Measurements from ENCODE around the gene TXNRD2. TPM values are rescaled to one million over a fixed set of nuclear protein-coding genes. Genes with fewer than 3 reads are reported as not detected.

TXNRD2 gene
- total and polyA plus RNA-seq, 8 donors = 9.6 to 41.6 (median 14.8) TPM

DNA sequence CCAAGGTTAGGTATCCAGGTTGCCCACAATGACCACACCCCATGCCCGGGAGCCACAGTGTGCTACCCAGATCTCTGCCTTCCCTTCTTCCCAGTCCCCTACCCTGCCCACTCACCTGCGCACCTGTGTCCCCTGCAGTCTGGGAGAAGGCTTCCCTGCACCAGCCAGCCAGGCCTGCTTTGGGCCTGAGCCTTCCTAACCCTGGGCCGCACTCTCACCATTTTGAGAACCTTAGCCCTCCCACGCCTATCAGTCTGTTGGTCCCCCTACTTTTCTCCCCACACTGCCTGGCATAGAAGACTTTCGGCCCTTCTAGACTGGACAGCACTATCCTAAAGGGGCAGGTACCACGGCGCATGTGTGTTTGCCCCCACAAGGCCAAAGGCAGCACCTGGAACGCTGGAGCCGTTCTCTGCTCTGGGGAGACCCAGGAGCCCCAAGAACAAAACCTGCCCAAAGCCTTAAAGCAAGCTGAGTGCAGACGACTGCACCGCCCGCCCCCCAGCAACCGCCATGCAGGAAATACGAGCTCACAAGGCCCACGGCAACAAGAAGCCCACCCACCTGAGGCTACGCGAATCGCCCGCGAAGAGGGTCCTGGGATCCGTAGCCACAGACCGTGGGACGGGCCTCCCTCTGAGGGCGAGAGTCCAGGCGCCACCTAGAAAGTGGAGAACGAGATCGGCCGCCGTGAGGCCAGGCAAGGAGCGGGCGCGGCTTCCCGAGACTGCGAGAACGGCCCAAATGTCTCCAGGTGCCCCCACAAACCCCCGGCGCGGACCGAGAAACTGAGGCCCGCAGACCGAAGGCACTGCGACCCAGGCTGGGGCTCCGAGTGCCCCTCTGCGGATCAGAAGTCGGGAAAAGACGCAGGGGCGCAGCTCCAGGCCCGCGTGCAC, 87.5 kb downstream of the TXNRD2 start:
- FAIRE-seq = no peak
- H3K27ac ChIP-seq = peak overlapping the region; percentile 70 to 95 (median 90)

GRCh38 chr22:19853058-19853878, 88.3 kb downstream of the TXNRD2 start:
- 17 to 21% methylated on average over 11 of the region's 11 CpGs for WGBS, 2 donors
- Histone ChIP-seq H3K9me3 (no peaks in the 10 kb centered on the region), H3K27me3 (no peaks in the 10 kb centered on the region), H3K27ac (peak overlapping the region in 3 of 4 donors; percentile 70 to 95 (median 90)), H3K4me1 (peaks cover 5 to 16% (median 13%) of the 10 kb centered on the region in 3 donors), H3K36me3 (peaks cover 0 to 8% (median 8%) of the 10 kb centered on the region in 3 donors), H3K4me3 (peak overlapping the region; percentile 60 to 99 (median 86))
- intact Hi-C loops (cut with DNase I) = no loop called here
- FAIRE-seq (no peak), ATAC-seq (no peak), DNase-seq (peak in 2 of 6 donors; percentile 33 to 58)
- TF ChIP-seq, protein P1, sequence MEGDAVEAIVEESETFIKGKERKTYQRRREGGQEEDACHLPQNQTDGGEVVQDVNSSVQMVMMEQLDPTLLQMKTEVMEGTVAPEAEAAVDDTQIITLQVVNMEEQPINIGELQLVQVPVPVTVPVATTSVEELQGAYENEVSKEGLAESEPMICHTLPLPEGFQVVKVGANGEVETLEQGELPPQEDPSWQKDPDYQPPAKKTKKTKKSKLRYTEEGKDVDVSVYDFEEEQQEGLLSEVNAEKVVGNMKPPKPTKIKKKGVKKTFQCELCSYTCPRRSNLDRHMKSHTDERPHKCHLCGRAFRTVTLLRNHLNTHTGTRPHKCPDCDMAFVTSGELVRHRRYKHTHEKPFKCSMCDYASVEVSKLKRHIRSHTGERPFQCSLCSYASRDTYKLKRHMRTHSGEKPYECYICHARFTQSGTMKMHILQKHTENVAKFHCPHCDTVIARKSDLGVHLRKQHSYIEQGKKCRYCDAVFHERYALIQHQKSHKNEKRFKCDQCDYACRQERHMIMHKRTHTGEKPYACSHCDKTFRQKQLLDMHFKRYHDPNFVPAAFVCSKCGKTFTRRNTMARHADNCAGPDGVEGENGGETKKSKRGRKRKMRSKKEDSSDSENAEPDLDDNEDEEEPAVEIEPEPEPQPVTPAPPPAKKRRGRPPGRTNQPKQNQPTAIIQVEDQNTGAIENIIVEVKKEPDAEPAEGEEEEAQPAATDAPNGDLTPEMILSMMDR (IDR thresholded peaks at IDR 0.05) = no peak

More for the DNA sequence above, 87.5 kb downstream of the TXNRD2 start:
- Histone ChIP-seq H3K4me1 (peaks cover 0 to 13% (median 11%) of the 10 kb centered on the region in 3 donors), H3K9me3 (no peaks in the 10 kb centered on the region), H3K36me3 (peaks cover 0 to 8% (median 8%) of the 10 kb centered on the region in 3 donors), H3K27me3 (no peaks in the 10 kb centered on the region), H3K4me3 (peak overlapping the region; percentile 60 to 99 (median 86))
- TF ChIP-seq, protein P1 (IDR thresholded peaks at IDR 0.05) = no peak
- whole genome bisulfite sequencing, 2 donors = 0% methylated on average over 43 to 49 of the region's 49 CpGs
- DNase-seq (peak in 4 of 6 donors; percentile 38 to 60 (median 50)), ATAC-seq (peak; percentile 3 to 9 (median 8))
- intact Hi-C loops (cut with DNase I) = no loop called here

- intact Hi-C loops (cut with DNase I) = no loop called here
- TF ChIP-seq, protein P1 (IDR thresholded peaks at IDR 0.05) = no peak
- Histone ChIP-seq H3K9me3 (no peaks in the 10 kb centered on the region), H3K36me3 (peaks cover 0 to 8% (median 8%) of the 10 kb centered on the region in 3 donors), H3K4me3 (no peak overlapping the region), H3K27ac (no peak overlapping the region), H3K4me1 (peaks cover 5 to 16% (median 13%) of the 10 kb centered on the region in 3 donors), H3K27me3 (no peaks in the 10 kb centered on the region)
- peak in 2 of 6 donors; percentile 53 to 79 for DNase-seq
- WGBS, 2 donors = 88 to 91% methylated on average over 12 of the region's 12 CpGs
- no peak for FAIRE-seq
- ATAC-seq = no peak
These were observed 89.3 kb downstream of the TXNRD2 start for GRCh38 chr22:19852177-19852781.

DNA sequence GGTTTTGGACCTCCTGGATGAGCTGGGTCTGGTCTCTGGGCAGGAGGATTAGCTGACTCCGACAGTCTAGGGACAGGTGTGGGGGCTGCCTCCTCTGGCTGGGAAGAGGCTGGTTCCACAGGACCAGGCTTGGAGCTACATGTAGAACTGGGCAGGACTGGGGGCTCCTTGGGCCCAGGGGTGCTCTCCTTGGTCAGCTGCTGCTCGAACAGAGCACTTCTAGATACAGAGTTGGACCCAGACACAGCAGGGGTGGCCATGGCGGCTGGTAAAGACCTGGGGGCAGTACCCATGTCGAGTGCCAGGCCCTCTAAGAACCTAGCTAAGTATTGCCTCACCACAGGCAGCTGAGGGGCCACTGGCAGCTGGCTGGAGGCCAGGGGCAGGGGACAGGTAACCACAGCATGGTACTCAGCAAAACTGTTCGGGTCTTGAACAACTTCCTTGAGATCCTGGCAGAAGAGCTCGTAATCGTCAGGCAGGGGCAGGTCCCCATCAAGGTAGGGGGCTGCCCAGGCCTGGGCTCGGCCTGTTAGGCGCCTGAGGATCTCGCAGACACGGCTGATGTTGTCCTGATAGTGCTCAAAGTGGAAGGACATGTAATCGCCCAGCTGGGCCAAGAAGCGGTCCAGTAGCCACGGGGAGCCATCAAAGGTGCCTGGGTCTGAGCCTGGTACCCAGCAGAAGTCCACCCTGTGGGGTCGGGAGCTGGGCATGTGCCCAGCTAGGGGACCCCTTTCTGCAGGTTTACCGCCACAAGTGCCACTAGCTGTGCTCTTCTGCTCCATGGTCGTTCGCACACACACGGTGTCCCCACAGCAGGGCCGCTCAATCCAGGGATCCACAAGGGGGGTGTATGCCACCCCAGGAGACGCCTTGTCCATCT, 90.1 kb downstream of the TXNRD2 start:
- TF ChIP-seq, protein P1 (IDR thresholded peaks at IDR 0.05) = no peak
- FAIRE-seq (no peak), ATAC-seq (no peak), DNase-seq (peak in 3 of 6 donors; percentile 18 to 62 (median 40))
- 90 to 92% methylated on average over 21 of the region's 21 CpGs for WGBS, 2 donors
- H3K27ac ChIP-seq = no peak overlapping the region
- no peaks in the 10 kb centered on the region for H3K27me3 ChIP-seq
- H3K4me3 ChIP-seq = no peak overlapping the region
- intact Hi-C loops (cut with DNase I) = no loop called here
- H3K9me3 ChIP-seq = no peaks in the 10 kb centered on the region
- peaks cover 5 to 16% (median 13%) of the 10 kb centered on the region in 3 donors for H3K4me1 ChIP-seq
- H3K36me3 ChIP-seq = peaks cover 0 to 8% (median 8%) of the 10 kb centered on the region in 3 donors
